Bronchial epithelial cell (primary cell): ENCODE measurements around the gene IFT81. TPM values are rescaled to one million over a fixed set of nuclear protein-coding genes. Genes with fewer than 3 reads are reported as not detected.

Source experiments
- DNase-seq: peaks from one replicate; pipeline ENCODE4 v3.0.0-alpha.2; 2010; ENCODE audit warnings: low read depth
- FAIRE-seq: peaks from 2 replicates; lab custom pipeline; 2011; peaks lifted over from hg19 to GRCh38; lab: Jason Lieb, UNC
- H3K27me3 ChIP-seq: 2 replicates; pipeline ENCODE4 v1.5.1; 2011; ENCODE audit warnings: low read length; ENCODE audit not compliant: control insufficient read depth, insufficient read depth
- H3K36me3 ChIP-seq: 2 replicates; pipeline ENCODE4 v1.5.1; 2011; ENCODE audit warnings: low read length; ENCODE audit not compliant: control insufficient read depth, insufficient read depth
- H3K4me3 ChIP-seq: 2 replicates; pipeline ENCODE4 v1.5.1; 2011; ENCODE audit warnings: mild to moderate bottlenecking, low read depth, low read length, control low read depth
- CTCF ChIP-seq: IDR thresholded peaks from 2 replicates; pipeline ENCODE4 v1.5.1; 2011; ENCODE audit warnings: mild to moderate bottlenecking, moderate library complexity, low read length, control low read depth, inconsistent platforms; ENCODE audit not compliant: insufficient read depth, severe bottlenecking
- total RNA-seq: library from RNA; depleted of rRNA; stranded (reverse); fragments of >200 nt; gene quantifications from 2 replicates; pipeline ENCODE4 v1.2.1, GENCODE V29; 2014

IFT81 gene
- total RNA-seq, 1 donor from 2014 or later, result 5.8 TPM

GRCh38 chr12:110256780-110257431, 132.7 kb downstream of the IFT81 start:
- Histone ChIP-seq H3K27me3 (no peaks in the 10 kb centered on the region), H3K4me3 (no peak overlapping the region), H3K36me3 (no peaks in the 10 kb centered on the region)
- DNase-seq, result no peak
- FAIRE-seq, result no peak
- no peak for TF ChIP-seq CTCF

GRCh38 chr12:110258466-110258865, 134.3 kb downstream of the IFT81 start:
- no peak for TF ChIP-seq CTCF
- H3K27me3 ChIP-seq, result no peaks in the 10 kb centered on the region
- no peak overlapping the region for H3K4me3 ChIP-seq
- H3K36me3 ChIP-seq, result no peaks in the 10 kb centered on the region
- DNase-seq, result no peak
- no peak for FAIRE-seq

GRCh38 chr12:110262442-110263388, 138.6 kb downstream of the IFT81 start:
- no peak overlapping the region for H3K4me3 ChIP-seq
- no peak for FAIRE-seq
- no peak for TF ChIP-seq CTCF
- no peaks in the 10 kb centered on the region for H3K27me3 ChIP-seq
- DNase-seq, result peak; percentile 83
- no peaks in the 10 kb centered on the region for H3K36me3 ChIP-seq

GRCh38 chr12:110266381-110266960, 142.3 kb downstream of the IFT81 start:
- no peak for FAIRE-seq
- no peak for TF ChIP-seq CTCF
- no peak overlapping the region for H3K4me3 ChIP-seq

GRCh38 chr12:110266980-110267620, 142.9 kb downstream of the IFT81 start:
- DNase-seq, result peak; percentile 42
- Histone ChIP-seq H3K27me3 (no peaks in the 10 kb centered on the region), H3K36me3 (no peaks in the 10 kb centered on the region), H3K4me3 (no peak overlapping the region)
- TF ChIP-seq CTCF, result no peak
- FAIRE-seq, result no peak

More at GRCh38 chr12:110266381-110266960, 142.3 kb downstream of the IFT81 start:
- Histone ChIP-seq H3K36me3 (no peaks in the 10 kb centered on the region), H3K27me3 (no peaks in the 10 kb centered on the region)
- no peak for DNase-seq

Other genes with a start within 250 kb of the IFT81 start
- gene GLTP, start 243.8 kb upstream of the IFT81 start, total RNA-seq, result 210 and 667 TPM in 2 replicates
- 9.2 and 18.1 TPM in 2 replicates for gene TCHP, start 224.1 kb upstream of the IFT81 start, total RNA-seq
- 21.9 and 22.4 TPM in 2 replicates for gene GIT2, start 128.0 kb upstream of the IFT81 start, total RNA-seq
- 27.3 and 36.9 TPM in 2 replicates for gene ANKRD13A, start 124.9 kb upstream of the IFT81 start, total RNA-seq
- 12.8 and 17.9 TPM in 2 replicates for gene C12orf76, start 75.8 kb upstream of the IFT81 start, total RNA-seq
- gene ATP2A2, start 156.9 kb downstream of the IFT81 start, total RNA-seq, result 125 and 173 TPM in 2 replicates